ENCODE measurements around the gene PLB1.

- TF ChIP-seq CREM (IDR thresholded peaks at IDR 0.05; ENCODE audit: low read depth) (no peak), NFE2L1 (tag; IDR thresholded peaks at IDR 0.05; ENCODE audit: borderline replicate concordance, low read depth) (no peak), HINFP (tag; conservative IDR thresholded peaks at IDR 0.05; ENCODE audit: low read depth) (no peak), ETV6 (IDR thresholded peaks at IDR 0.05; ENCODE audit: borderline replicate concordance in 1 of 2, low read depth in 2 of 2, low read length in 1 of 2) (no peak), ETV6 (CRISPR knock-in tag; IDR thresholded peaks at IDR 0.05; ENCODE audit: borderline replicate concordance) (no peak), ZNF274 (IDR thresholded peaks at IDR 0.05; ENCODE audit: borderline replicate concordance, low read depth, low read length) (no peak), SMC3 (conservative IDR thresholded peaks at IDR 0.05; ENCODE audit: insufficient read depth, low read depth, low read length) (no peak), MITF (IDR thresholded peaks at IDR 0.05) (no peak), ZKSCAN1 (IDR thresholded peaks at IDR 0.05; ENCODE audit: low read depth, low read length) (no peak), ZBTB8A (IDR thresholded peaks at IDR 0.05; ENCODE audit: partially characterized antibody) (no peak), NFXL1 (CRISPR knock-in tag; IDR thresholded peaks at IDR 0.05) (no peak), MAX (CRISPR knock-in tag; IDR thresholded peaks at IDR 0.05) (no peak), CEBPZ (IDR thresholded peaks at IDR 0.05; ENCODE audit: borderline replicate concordance, low read depth, low read length) (no peak)
These were observed 166.2 kb downstream of the PLB1 start for GRCh38 chr2:28662044-28662443.

Data from K562 (cell line).